KMS-11 (cell line): Measurements from ENCODE around the gene DDX43.
"Not testable (repeated sequence)": the region's sequence is repeated elsewhere in the genome, so short reads cannot be mapped to it uniquely, and the experiment has no call there.

Experiments
- H2AFZ ChIP-seq: fragments of 200-600 bp; sonication (generic); 2 replicates; pipeline ENCODE4 v1.6.1; 2016; ENCODE audit warnings: antibody characterized with exemption, mixed run types, low read depth
- H3K27ac ChIP-seq: fragments of 200-600 bp; sonication (generic); 2 replicates; pipeline ENCODE4 v1.6.1; 2016; ENCODE audit warnings: mild to moderate bottlenecking, mixed run types
- H3K27me3 ChIP-seq: fragments of 200-600 bp; sonication (generic); 2 replicates; pipeline ENCODE4 v1.6.1; 2017; ENCODE audit warnings: mild to moderate bottlenecking, low read depth, mixed run types, moderate library complexity; ENCODE audit not compliant: insufficient read depth
- H3K36me3 ChIP-seq: fragments of 200-600 bp; sonication (generic); 2 replicates; pipeline ENCODE4 v1.6.1; 2017; ENCODE audit warnings: mild to moderate bottlenecking, mixed run types; ENCODE audit not compliant: insufficient read depth
- H3K4me1 ChIP-seq: fragments of 200-600 bp; sonication (generic); 2 replicates; pipeline ENCODE4 v1.6.1; 2016; ENCODE audit warnings: mild to moderate bottlenecking, low read depth, mixed run types; ENCODE audit not compliant: poor library complexity, severe bottlenecking
- H3K4me2 ChIP-seq: fragments of 200-600 bp; sonication (generic); 2 replicates; pipeline ENCODE4 v1.7.0; 2016; ENCODE audit warnings: mild to moderate bottlenecking, mixed run types
- H3K4me3 ChIP-seq: fragments of 200-600 bp; sonication (generic); IDR thresholded peaks from 2 replicates; pipeline ENCODE4 v1.6.1; 2017; ENCODE audit warnings: low read depth, low read length, mixed read lengths; ENCODE audit not compliant: insufficient read depth
- H3K79me2 ChIP-seq: fragments of 200-600 bp; sonication (generic); 2 replicates; pipeline ENCODE4 v1.6.1; 2016; ENCODE audit warnings: low read depth, mixed run types; ENCODE audit not compliant: insufficient read depth
- H3K9ac ChIP-seq: fragments of 200-600 bp; sonication (generic); 2 replicates; pipeline ENCODE4 v1.6.1; 2016; ENCODE audit warnings: mild to moderate bottlenecking, mixed run types
- H4K20me1 ChIP-seq: fragments of 200-600 bp; sonication (generic); 2 replicates; pipeline ENCODE4 v1.6.1; 2016; ENCODE audit warnings: mild to moderate bottlenecking, mixed run types; ENCODE audit not compliant: insufficient read depth
- CTCF ChIP-seq: fragments of 200-600 bp; sonication (generic); conservative IDR thresholded peaks from 2 replicates; pipeline ENCODE4 v1.6.1; 2017; ENCODE audit warnings: low read depth, mild to moderate bottlenecking, antibody characterized with exemption, low read length, moderate library complexity, mixed read lengths

Gene DDX43

GRCh38 chr6:73377225-73377624 lies 17.4 kb upstream of the DDX43 start:
- no peaks in the 10 kb centered on the region for H3K27me3 ChIP-seq
- H4K20me1 ChIP-seq, result no peaks in the 10 kb centered on the region
- no peak overlapping the region for H3K4me2 ChIP-seq
- H3K79me2 ChIP-seq, result no peaks in the 10 kb centered on the region
- no peaks in the 10 kb centered on the region for H3K36me3 ChIP-seq
- no peak overlapping the region for H3K9ac ChIP-seq
- no peak overlapping the region for H2AFZ ChIP-seq
- H3K27ac ChIP-seq, result no peak overlapping the region
- no peaks in the 10 kb centered on the region for H3K4me1 ChIP-seq
- H3K4me3 ChIP-seq, result no peak overlapping the region
- TF ChIP-seq CTCF, result no peak

GRCh38 chr6:73381531-73381930 lies 13.1 kb upstream of the DDX43 start:
- H3K27ac ChIP-seq, H3K4me2 ChIP-seq, H3K9ac ChIP-seq, H2AFZ ChIP-seq, H3K4me3 ChIP-seq, H4K20me1 ChIP-seq, H3K36me3 ChIP-seq, H3K27me3 ChIP-seq, H3K79me2 ChIP-seq, H3K4me1 ChIP-seq: not testable (repeated sequence)

- H3K36me3 ChIP-seq, result no peaks in the 10 kb centered on the region
- H3K79me2 ChIP-seq, result no peaks in the 10 kb centered on the region
- H3K27ac ChIP-seq, result no peak overlapping the region
- H3K4me2 ChIP-seq, result no peak overlapping the region
- H3K27me3 ChIP-seq, result no peaks in the 10 kb centered on the region
- peaks cover 3% of the 10 kb centered on the region for H3K4me1 ChIP-seq
- H4K20me1 ChIP-seq, result no peaks in the 10 kb centered on the region
- no peak overlapping the region for H2AFZ ChIP-seq
- no peak for TF ChIP-seq CTCF
- H3K9ac ChIP-seq, result no peak overlapping the region
- no peak overlapping the region for H3K4me3 ChIP-seq
Observed at GRCh38 chr6:73382462-73383113, 12.0 kb upstream of the DDX43 start.

- no peak for TF ChIP-seq CTCF
- Histone ChIP-seq H3K4me3 (no peak overlapping the region), H3K27ac (peak overlapping the region; percentile 65), H3K36me3 (no peaks in the 10 kb centered on the region), H2AFZ (peak overlapping the region; percentile 62), H3K4me1 (peaks cover 37% of the 10 kb centered on the region), H3K27me3 (no peaks in the 10 kb centered on the region), H3K4me2 (peak overlapping the region; percentile 83), H3K9ac (peak overlapping the region; percentile 67; the same call in 1 of the 2 replicates), H3K79me2 (no peaks in the 10 kb centered on the region), H4K20me1 (no peaks in the 10 kb centered on the region)
Observed at GRCh38 chr6:73388433-73388799, 6.2 kb upstream of the DDX43 start.

GRCh38 chr6:73388800-73389512 lies 5.7 kb upstream of the DDX43 start:
- Histone ChIP-seq H3K79me2 (no peaks in the 10 kb centered on the region), H3K9ac (peak overlapping the region; percentile 67), H3K4me3 (no peak overlapping the region), H2AFZ (peak overlapping the region; percentile 62), H3K4me2 (peak overlapping the region; percentile 83), H3K27ac (peak overlapping the region; percentile 65), H3K27me3 (no peaks in the 10 kb centered on the region), H3K36me3 (no peaks in the 10 kb centered on the region), H4K20me1 (no peaks in the 10 kb centered on the region), H3K4me1 (peaks cover 33% of the 10 kb centered on the region)
- TF ChIP-seq CTCF, result peak; percentile 73
